Esophagus squamous epithelium (tissue), 5 donors: Measurements from ENCODE around the gene PCED1A. TPM values are rescaled to one million over a fixed set of nuclear protein-coding genes. Genes with fewer than 3 reads are reported as not detected.

Source experiments
- DNase-seq: peaks from one replicate; lab custom pipeline; 2025; lab: John Stamatoyannopoulos, UW
- H3K27ac ChIP-seq, 4 donors: fragments of 200-600 bp; sonication (generic); one replicate each; pipeline ENCODE4 v1.5.1; 2016 to 2019; ENCODE audit warnings: mild to moderate bottlenecking in 1 of 4
- H3K27me3 ChIP-seq, 4 donors: fragments of 200-600 bp; sonication (generic); 1 replicate in 3 of 4; 2 replicates in 1 of 4; pipeline versions ENCODE4 v1.5.1 to v1.6.0; 2017 to 2021; ENCODE audit warnings: antibody characterized with exemption in 1 of 4
- H3K36me3 ChIP-seq, 3 donors: fragments of 200-600 bp; sonication (generic); one replicate each; pipeline ENCODE4 v1.5.1; 2016 to 2019
- H3K4me1 ChIP-seq, 3 donors: fragments of 200-600 bp; sonication (generic); one replicate each; pipeline ENCODE4 v1.5.1; 2017 to 2019
- H3K4me3 ChIP-seq, 4 donors: fragments of 200-600 bp; sonication (generic); 1 replicate in 3 of 4; 2 replicates in 1 of 4; pipeline ENCODE4 v1.5.1; 2016 to 2019; ENCODE audit warnings: mild to moderate bottlenecking in 2 of 4, moderate library complexity in 1 of 4
- H3K9me3 ChIP-seq, 3 donors: fragments of 200-600 bp; sonication (generic); one replicate each; pipeline ENCODE4 v1.5.1; 2016 to 2019
- CTCF ChIP-seq, 6 experiments: fragments of 450-650 bp in 4 of 6; fragments of 200-600 bp in 2 of 6; sonication (generic) in 2 of 6; IDR thresholded peaks; one replicate each; pipeline ENCODE4 v1.5.1; 2016 to 2019; ENCODE audit warnings: antibody characterized with exemption in 6 of 6, mild to moderate bottlenecking in 4 of 6, moderate library complexity in 4 of 6
- POLR2A ChIP-seq, 4 donors: fragments of 450-650 bp; IDR thresholded peaks; one replicate each; pipeline ENCODE4 v1.6.1; 2017; ENCODE audit warnings: antibody characterized with exemption in 4 of 4, mild to moderate bottlenecking in 4 of 4, moderate library complexity in 3 of 4
- WGBS, 2 donors: methylation state at CpG; one replicate each; pipeline ENCODE4 v1.1.5; 2018; 5-methylcytosine and 5-hydroxymethylcytosine counted together
- intact Hi-C: fragments of 100-400 bp; cut with DNase I; formaldehyde crosslinking; loops from one replicate; pipeline ENCODE4 v1.15.0; 2022
- total RNA-seq, 4 donors: library from RNA; depleted of rRNA; stranded (reverse); fragments of >200 nt; gene quantifications; one replicate each; pipeline ENCODE4 v1.1.0, GENCODE V29; 2016
- donor health status: DM: yes; HTN: yes; CAD: no.

Gene PCED1A
- total RNA-seq, 4 donors from 2014 or later: 9.0 to 25.6 (median 16.6) TPM

- 58 to 69% methylated on average over 14 to 16 of the region's 16 CpGs for WGBS, 2 donors
These were observed 36.2 kb downstream of the PCED1A start for GRCh38 chr20:2804041-2804828.

GRCh38 chr20:2801286-2801728 is 39.1 kb downstream of the PCED1A start:
- peaks cover 13 to 49% (median 19%) of the 10 kb centered on the region in 3 donors for H3K4me1 ChIP-seq
- H3K27me3 ChIP-seq: peaks cover 8 to 100% (median 20%) of the 10 kb centered on the region in 4 donors
- no peak overlapping the region for H3K27ac ChIP-seq
- no peak for DNase-seq
- TF ChIP-seq POLR2A (IDR thresholded peaks at IDR 0.05) (no peak), CTCF (IDR thresholded peaks at IDR 0.05) (no peak)
- WGBS, 2 donors: 4 to 10% methylated on average over 8 to 10 of the region's 13 CpGs
- intact Hi-C loops: no loop called here
- H3K9me3 ChIP-seq: no peaks in the 10 kb centered on the region
- peak overlapping the region in 2 of 4 donors; percentile 26 to 62 for H3K4me3 ChIP-seq
- H3K36me3 ChIP-seq: no peaks in the 10 kb centered on the region

More at GRCh38 chr20:2804041-2804828, 36.2 kb downstream of the PCED1A start:
- Histone ChIP-seq H3K27ac (no peak overlapping the region), H3K4me1 (peaks cover 13 to 36% (median 16%) of the 10 kb centered on the region in 3 donors), H3K36me3 (no peaks in the 10 kb centered on the region), H3K9me3 (no peaks in the 10 kb centered on the region), H3K27me3 (peaks cover 8 to 97% (median 20%) of the 10 kb centered on the region in 4 donors), H3K4me3 (no peak overlapping the region)
- no peak for DNase-seq
- intact Hi-C loops: no loop called here
- TF ChIP-seq CTCF (IDR thresholded peaks at IDR 0.05) (no peak), POLR2A (IDR thresholded peaks at IDR 0.05) (no peak)

- WGBS, 2 donors: 6 to 15% methylated on average over 12 to 21 of the region's 52 CpGs
- H3K36me3 ChIP-seq: no peaks in the 10 kb centered on the region
- DNase-seq: no peak
- no peaks in the 10 kb centered on the region for H3K9me3 ChIP-seq
- TF ChIP-seq POLR2A (IDR thresholded peaks at IDR 0.05): no peak
- no peak for TF ChIP-seq CTCF (IDR thresholded peaks at IDR 0.05)
- intact Hi-C loops: no loop called here
- H3K4me1 ChIP-seq: peaks cover 13 to 49% (median 19%) of the 10 kb centered on the region in 3 donors
- H3K27me3 ChIP-seq: peaks cover 8 to 100% (median 17%) of the 10 kb centered on the region in 4 donors
- peak within 1 kb of the TSS; percentile 7 to 62 (median 34) for H3K4me3 ChIP-seq
- H3K27ac ChIP-seq: no peak within 1 kb of the TSS
These were observed 39.8 kb downstream of the PCED1A start, which contains the start of gene CPXM1 for GRCh38 chr20:2800521-2801285. CPXM1 (minus strand) TSS chr20:2800627; CDS start chr20:2800572, 55 bp downstream.

GRCh38 chr20:2799688-2800520 is 40.6 kb downstream of the PCED1A start:
- Histone ChIP-seq H3K4me3 (peak overlapping the region; percentile 7 to 62 (median 34)), H3K27ac (no peak overlapping the region), H3K36me3 (no peaks in the 10 kb centered on the region), H3K4me1 (peaks cover 13 to 42% (median 19%) of the 10 kb centered on the region in 3 donors), H3K9me3 (no peaks in the 10 kb centered on the region), H3K27me3 (peaks cover under 1 to 97% (median 9%) of the 10 kb centered on the region in 4 donors)
- intact Hi-C loops: no loop called here
- no peak for DNase-seq
- 7 to 37% methylated on average over 8 to 37 of the region's 61 CpGs for WGBS, 2 donors
- TF ChIP-seq POLR2A (IDR thresholded peaks at IDR 0.05) (no peak), CTCF (IDR thresholded peaks at IDR 0.05) (no peak)
